Measurements from ENCODE around the gene FBN2.

DNA sequence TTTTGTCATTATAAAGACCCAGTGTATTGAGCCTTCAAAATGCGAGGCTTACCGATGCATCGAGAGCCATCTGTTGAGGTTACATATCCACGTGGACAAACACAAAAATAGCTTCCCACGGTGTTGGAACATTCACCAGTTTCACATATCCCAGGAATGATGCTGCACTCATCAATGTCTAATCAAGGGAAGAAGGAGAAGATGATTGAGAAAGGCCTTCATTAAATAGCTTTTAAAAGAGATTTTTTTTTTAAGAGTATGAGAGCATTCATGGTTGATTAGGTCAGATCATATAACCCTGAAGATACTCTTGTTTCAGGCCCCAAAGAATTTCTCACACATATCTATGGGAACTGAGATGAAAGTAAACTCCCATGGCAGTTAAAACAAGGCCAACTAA is 129.4 kb downstream of the FBN2 start:
- TF ChIP-seq, protein P1, sequence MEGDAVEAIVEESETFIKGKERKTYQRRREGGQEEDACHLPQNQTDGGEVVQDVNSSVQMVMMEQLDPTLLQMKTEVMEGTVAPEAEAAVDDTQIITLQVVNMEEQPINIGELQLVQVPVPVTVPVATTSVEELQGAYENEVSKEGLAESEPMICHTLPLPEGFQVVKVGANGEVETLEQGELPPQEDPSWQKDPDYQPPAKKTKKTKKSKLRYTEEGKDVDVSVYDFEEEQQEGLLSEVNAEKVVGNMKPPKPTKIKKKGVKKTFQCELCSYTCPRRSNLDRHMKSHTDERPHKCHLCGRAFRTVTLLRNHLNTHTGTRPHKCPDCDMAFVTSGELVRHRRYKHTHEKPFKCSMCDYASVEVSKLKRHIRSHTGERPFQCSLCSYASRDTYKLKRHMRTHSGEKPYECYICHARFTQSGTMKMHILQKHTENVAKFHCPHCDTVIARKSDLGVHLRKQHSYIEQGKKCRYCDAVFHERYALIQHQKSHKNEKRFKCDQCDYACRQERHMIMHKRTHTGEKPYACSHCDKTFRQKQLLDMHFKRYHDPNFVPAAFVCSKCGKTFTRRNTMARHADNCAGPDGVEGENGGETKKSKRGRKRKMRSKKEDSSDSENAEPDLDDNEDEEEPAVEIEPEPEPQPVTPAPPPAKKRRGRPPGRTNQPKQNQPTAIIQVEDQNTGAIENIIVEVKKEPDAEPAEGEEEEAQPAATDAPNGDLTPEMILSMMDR (IDR thresholded peaks at IDR 0.05), result no peak
- no peak for TF ChIP-seq POLR2A (IDR thresholded peaks at IDR 0.05)
- no peak for TF ChIP-seq EP300 (IDR thresholded peaks at IDR 0.05)
- no peak for TF ChIP-seq POLR2AphosphoS5 (IDR thresholded peaks at IDR 0.05)
